ENCODE results near the gene TNFSF11.
A peak's percentile ranks its signal among the peaks of the same experiment; 100 is the strongest.

Gene TNFSF11

GRCh38 chr13:42603571-42603970 lies 29.6 kb downstream of the TNFSF11 start:
- no peak for DNase-seq
- intact Hi-C loops (cut with DNase I), result no loop called here

DNA sequence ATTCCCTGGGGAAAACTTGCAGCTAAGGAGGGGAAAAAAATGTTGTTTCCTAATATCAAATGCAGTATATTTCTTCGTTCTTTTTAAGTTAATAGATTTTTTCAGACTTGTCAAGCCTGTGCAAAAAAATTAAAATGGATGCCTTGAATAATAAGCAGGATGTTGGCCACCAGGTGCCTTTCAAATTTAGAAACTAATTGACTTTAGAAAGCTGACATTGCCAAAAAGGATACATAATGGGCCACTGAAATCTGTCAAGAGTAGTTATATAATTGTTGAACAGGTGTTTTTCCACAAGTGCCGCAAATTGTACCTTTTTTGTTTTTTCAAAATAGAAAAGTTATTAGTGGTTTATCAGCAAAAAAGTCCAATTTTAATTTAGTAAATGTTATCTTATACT lies 33.6 kb downstream of the TNFSF11 start:
- intact Hi-C loops (cut with DNase I), result no loop called here
- DNase-seq, result no peak

DNA sequence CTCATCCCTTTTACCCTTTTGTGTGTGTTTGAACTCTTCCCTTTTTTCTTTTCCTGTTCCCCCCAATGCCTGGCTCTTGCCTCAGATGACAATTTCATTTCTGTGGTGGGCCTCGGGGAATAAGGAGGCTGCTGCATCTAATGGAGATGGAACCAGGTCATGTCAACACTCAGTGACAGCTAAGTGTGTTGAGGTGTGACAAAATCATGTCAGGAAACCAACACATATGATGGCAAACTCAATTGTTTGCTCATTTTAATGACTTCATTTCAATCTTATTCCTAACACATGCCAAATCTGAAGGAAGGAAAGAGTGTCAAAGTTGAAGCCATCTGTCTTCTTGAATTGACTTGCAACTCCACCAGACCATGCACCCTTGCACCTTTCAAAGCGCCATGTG lies 36.7 kb downstream of the TNFSF11 start:
- intact Hi-C loops (cut with DNase I), result no loop called here
- DNase-seq, result no peak

- no peak for DNase-seq
- intact Hi-C loops (cut with DNase I), result no loop called here
These were observed 37.3 kb downstream of the TNFSF11 start for GRCh38 chr13:42611086-42611779.

DNA sequence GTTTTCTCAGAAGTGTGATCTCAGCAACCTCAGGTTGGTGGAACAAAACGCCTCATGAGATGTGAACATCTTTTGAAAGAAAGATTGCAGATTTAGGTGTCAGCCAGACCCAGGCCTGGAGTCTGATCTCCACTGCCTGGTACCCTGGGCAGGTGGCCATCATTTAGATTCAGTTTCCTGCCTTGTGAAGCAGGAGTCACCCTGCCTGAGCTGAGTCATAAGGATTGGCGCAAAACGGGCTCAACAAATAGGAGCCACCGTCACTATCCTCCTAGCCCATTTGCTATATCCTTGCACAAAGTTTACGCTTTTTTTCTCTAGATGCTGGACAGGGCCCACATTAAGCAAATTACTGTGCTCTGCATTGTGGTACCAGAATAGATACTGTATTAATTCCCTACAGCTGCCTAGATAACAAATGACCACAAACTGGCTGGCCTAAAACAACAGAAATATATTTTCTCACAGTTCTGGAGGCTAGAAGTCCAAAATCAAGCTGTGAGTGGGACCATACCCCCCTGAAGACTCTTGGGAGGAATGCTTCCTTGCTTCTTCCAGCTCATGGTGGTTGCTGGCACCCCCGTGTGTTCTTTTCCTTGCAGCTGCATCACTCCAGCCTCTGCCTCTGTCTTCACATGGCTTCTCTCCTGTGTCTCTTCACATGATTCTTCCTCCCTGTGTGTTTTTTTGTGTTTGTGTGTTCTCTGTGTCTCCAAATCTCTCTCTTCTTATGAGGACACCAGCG lies 38.2 kb downstream of the TNFSF11 start:
- intact Hi-C loops (cut with DNase I), result no loop called here
- no peak for DNase-seq

DNA sequence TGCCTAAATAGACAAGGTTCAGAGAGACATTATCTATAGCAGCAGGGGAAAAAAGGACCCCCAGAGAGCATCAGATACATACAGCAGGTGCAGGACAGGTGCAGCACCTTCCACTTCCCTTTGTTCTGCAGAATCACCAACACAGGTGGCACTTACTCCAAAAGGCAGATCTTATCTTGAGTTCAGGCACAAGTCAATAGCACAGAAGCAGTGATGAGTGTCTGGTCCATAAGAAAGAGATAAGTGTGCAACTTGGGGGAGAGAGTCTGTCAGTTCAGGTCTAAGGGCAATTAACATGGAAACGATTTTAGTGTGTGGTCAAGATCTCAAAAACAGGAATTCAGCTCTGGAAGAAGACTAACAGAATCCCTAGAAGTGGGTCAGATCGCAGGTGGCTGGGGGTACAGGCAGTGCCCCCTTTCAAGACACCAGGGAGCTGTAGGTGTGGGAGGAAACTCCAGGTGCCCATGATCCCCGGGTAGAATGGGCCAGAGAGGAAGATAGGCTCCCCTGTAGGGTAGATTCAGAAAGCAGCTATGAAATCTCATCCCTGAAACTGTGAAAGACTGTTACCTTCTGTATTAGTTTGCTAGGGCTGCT lies 40.6 kb downstream of the TNFSF11 start:
- no peak for DNase-seq
- intact Hi-C loops (cut with DNase I), result no loop called here

DNA sequence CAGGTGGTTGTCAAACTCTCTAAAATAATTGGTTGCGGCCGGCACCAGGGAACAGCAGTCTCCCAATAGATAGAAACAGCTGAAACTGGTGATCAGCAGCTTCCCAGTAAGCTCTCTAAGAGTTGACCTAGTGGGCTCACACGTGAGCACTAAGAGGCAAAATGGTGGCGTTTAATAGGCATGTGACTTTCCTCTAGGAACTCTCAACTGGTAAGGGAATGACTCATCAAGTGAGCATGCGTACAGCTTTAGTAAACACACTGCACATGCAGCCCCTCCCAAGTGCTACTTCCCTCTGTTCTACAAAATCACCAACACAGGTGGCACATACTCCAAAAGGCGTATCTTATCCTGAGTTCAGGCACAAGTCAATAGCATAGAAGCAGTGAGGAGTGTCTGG lies 41.7 kb downstream of the TNFSF11 start:
- intact Hi-C loops (cut with DNase I), result no loop called here
- DNase-seq, result no peak

DNA sequence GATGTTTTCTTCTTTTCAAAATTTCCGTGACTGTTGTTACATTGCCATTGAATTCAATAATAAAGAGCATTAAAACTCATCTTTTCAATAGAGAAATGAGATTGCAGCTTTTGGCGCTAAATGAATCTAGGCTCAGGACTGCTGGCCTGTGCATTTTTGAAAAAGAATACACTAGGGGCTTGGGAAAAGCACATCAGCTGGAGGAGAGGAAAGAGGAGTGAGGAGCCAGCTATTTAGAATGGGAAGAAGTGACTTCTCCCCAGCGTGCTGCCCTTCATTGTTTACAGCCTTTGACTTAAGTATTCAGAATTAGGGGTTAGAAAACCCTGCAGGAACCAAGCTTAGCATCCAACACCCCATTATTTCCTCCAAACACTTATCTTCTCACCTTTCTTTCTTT lies 43.3 kb downstream of the TNFSF11 start:
- intact Hi-C loops (cut with DNase I), result no loop called here
- no peak for DNase-seq

DNA sequence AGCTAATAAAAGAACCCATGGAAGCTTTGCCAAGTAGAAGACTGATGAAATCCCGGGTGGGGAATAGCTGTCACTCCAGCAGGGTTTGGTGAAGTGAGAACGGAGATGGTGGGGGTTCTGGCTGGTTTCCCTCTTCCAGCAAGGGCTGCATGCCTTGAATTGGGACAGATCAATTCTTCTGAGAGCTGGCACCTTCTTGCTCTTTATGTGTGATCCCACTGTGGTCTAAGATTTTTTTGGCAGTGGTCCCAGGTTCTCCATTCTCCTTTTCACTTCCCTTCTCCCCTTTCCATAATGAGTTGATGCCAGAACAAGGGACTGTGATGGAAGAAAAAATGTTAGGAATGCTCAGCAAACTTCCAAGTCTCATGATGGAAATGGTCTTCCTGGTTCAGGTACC lies 50.0 kb downstream of the TNFSF11 start:
- intact Hi-C loops (cut with DNase I), result no loop called here
- DNase-seq, result no peak

- DNase-seq, result no peak
- intact Hi-C loops (cut with DNase I), result no loop called here
These were observed 51.7 kb downstream of the TNFSF11 start for GRCh38 chr13:42625611-42626010.

DNA sequence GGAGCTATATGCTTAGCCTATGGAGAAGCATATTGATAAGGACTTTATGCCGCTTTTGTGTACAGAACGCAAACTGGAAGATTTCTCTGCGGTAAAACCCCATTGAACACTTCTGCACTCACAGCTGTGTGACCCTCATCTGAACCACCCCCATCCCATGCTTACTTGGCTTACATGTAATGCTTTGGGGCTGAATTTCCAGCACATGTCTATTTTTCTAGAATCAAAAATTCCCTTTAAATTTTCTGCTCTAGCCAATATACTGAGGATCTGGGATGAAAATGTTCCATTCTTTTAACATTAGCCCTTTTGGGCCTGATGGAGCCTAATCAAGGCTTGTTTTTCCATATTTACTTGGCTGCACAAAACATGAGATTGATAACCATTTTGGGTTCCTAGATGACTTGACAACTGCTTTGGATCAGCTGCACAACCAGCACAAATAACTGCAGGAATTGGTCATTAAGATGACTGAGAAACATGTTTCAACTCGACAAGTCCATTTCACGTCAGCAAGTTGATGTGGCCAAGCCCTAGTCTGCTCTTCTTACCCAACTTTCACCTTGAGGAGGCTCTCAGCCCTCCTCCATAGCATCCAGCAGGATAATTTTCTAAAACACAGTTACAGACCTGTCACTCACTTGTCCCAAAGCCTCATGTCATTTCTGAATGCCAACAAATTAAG lies 52.4 kb downstream of the TNFSF11 start:
- DNase-seq, result no peak
- intact Hi-C loops (cut with DNase I), result no loop called here

DNA sequence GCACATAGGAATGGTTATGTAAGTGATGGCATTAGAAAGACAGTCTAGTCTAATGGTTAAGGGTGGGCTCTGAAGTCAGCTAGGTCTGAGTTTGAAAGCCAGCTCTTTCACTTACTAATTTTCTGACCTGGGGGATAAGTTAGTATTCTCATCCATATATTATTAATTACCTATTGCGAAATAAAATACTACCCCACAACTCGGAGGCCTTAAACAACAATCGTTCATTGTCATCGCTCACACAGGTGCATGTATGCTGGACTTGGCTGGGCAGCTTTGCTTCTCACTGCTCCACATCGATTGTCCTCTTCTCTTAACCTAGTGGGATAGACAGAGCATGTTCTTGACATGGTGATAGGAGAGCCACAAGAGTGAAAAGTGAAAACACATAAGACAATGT lies 54.7 kb downstream of the TNFSF11 start:
- intact Hi-C loops (cut with DNase I), result no loop called here
- DNase-seq, result no peak

DNA sequence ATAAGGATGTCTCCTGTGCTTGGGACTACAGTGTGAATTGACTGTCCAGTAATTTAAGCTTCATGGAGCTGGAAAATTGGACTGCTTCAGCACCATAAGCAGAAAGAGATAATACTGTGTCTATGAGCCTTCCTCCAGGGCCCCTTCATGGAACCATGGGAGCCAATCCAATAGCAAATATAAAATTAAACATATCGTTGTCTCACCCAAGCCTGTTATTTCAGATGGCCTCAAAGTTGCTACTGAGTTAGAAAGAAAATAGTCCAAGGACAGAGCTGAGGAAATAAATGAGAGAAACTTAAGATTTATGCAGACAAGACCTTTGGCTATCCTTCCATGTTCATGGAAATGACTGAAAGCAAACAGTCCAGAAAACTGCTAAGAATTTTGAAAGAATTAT lies 57.2 kb downstream of the TNFSF11 start:
- DNase-seq, result no peak
- intact Hi-C loops (cut with DNase I), result no loop called here

- DNase-seq, result no peak
- intact Hi-C loops (cut with DNase I), result no loop called here
These were observed 59.5 kb downstream of the TNFSF11 start for GRCh38 chr13:42633495-42633894.

GRCh38 chr13:42638101-42638500 lies 64.1 kb downstream of the TNFSF11 start:
- intact Hi-C loops (cut with DNase I), result no loop called here
- DNase-seq, result no peak

DNA sequence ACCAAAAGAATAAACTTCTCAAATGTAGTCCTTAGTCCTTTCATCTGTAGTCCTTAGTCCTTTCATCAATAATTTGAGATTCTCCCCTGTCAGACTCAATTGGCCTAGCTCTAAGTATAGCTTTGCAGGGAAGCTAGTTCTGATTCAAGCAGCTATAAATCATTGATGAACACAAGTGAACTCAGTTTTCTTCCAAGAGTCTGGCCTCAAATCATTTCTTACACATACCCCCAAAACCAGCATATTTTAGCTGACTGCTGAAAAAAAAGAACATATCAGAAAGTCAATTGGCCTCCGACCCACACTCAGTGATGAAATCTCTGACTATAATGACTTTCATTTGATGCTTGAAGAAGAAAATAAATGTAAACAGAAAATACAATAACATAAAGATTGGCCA lies 64.9 kb downstream of the TNFSF11 start:
- DNase-seq, result no peak
- intact Hi-C loops (cut with DNase I), result no loop called here

GRCh38 chr13:42643076-42643475 lies 69.1 kb downstream of the TNFSF11 start:
- peak in 1 of 10 donors; percentile 73 for DNase-seq
- intact Hi-C loops (cut with DNase I), result no loop called here

DNA sequence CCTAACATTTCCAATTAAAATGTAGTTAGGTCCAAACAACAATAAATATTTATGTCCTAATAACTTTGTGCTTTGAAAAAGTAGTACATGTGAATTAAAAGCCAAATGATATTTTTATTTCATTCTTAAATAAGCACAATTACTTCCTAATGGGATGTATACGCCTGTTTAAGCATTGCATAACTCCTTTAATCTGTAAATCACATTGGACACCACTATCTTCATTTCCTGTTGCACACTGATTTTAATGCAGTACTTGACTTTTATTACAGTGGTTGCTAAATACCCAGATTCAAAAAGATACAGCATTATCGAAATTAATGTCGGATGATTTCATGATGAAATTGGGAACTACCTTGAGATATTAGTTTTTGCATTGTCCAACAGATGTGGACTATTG lies 70.9 kb downstream of the TNFSF11 start:
- no peak for DNase-seq
- intact Hi-C loops (cut with DNase I), result no loop called here

DNA sequence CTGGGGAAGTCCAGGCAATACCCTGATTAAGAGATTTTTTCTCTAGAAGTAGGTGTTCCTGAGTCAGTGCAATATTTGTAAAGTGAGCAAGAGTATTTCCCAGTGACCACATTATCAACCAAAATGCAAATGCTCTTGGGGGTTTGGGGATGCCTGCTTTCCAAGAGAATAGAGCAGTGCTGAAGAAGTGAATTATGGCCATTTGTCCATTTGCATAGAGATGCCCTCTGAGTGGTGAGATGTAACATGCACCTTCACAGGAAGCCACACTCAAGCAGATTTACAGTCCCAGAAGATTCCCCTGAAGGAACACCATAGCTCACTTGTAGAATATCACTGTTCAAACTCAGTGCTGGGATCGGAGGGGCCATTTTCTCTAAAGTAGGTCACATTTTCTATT lies 71.8 kb downstream of the TNFSF11 start:
- no peak for DNase-seq
- intact Hi-C loops (cut with DNase I), result no loop called here

GRCh38 chr13:42649141-42649540 lies 75.2 kb downstream of the TNFSF11 start:
- intact Hi-C loops (cut with DNase I), result no loop called here
- no peak for DNase-seq

DNA sequence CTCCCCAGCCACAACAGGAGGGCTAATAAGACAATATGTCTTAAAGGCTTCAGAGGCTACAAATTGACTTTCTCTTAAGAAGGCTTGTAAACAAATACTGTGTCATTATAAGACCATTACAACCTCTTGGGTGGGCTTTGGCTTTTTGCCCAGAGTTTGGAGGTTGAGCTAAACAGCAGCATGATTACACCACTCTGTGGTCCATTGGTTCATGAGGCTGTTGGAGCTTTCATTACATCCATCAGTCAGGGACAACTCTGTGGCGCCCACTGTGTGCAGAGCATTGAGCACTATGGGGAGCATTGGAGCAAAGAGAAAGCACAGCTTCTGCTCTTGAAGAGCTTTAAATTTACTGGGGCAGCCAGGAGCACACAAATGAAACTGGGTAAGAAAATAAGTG lies 75.9 kb downstream of the TNFSF11 start:
- no peak for DNase-seq
- intact Hi-C loops (cut with DNase I), result no loop called here
